Activated T-helper 17 cell treated with anti-CD3 and anti-CD28 coated beads, Interleukin-2, amount 50 U/mL, for 72 hours (primary cell): Measurements from ENCODE around the gene DNA2. TPM values are rescaled to one million over a fixed set of nuclear protein-coding genes. Genes with fewer than 3 reads are reported as not detected.

Experiments used
- total RNA-seq, 2 donors: library from RNA; stranded (reverse); gene quantifications; one replicate each; pipeline ENCODE4 v1.2.3, GENCODE V29; 2022

Gene DNA2
- total RNA-seq, 2 donors from 2014 or later: 35.0 to 39.8 TPM

Other genes starting within 250 kb of the DNA2 start
- not detected for gene ATOH7, start 239.9 kb downstream of the DNA2 start, total RNA-seq
- gene HNRNPH3, start 139.9 kb downstream of the DNA2 start, total RNA-seq: 100 to 1,000 TPM; 113 to 133 TPM
- under 1 TPM; 0.58 to 0.69 TPM for gene PBLD, start 139.0 kb downstream of the DNA2 start, total RNA-seq
- 10 to 100 TPM in 1 of 2 donors, 1 to 10 TPM in 1; 9.6 to 12.3 TPM for gene RUFY2, start 64.7 kb downstream of the DNA2 start, total RNA-seq
- 10 to 100 TPM; 16.6 to 17.0 TPM for gene SLC25A16, start 55.5 kb upstream of the DNA2 start, total RNA-seq
- gene TET1, start 88.4 kb upstream of the DNA2 start, total RNA-seq: under 1 TPM; 0.86 to 0.87 TPM
- 100 to 1,000 TPM in 1 of 2 donors, 10 to 100 TPM in 1; 70.3 to 110 TPM for gene CCAR1, start 249.3 kb upstream of the DNA2 start, total RNA-seq